Measurements from ENCODE around the gene ITPKB.

Gene ITPKB

GRCh38 chr1:226634166-226634588 lies 104.9 kb downstream of the ITPKB start:
- Histone ChIP-seq H3K4me3 (ENCODE audit: low read depth in 1 of 2, low read length in 2 of 2) (no peak overlapping the region), H3K27me3 (ENCODE audit: insufficient read depth, low read length, poor library complexity) (no peaks in the 10 kb centered on the region), H3K27ac (ENCODE audit: low read length) (no peak overlapping the region), H3K9me3 (ENCODE audit: insufficient read depth, low read length, severe bottlenecking) (no peaks in the 10 kb centered on the region), H3K4me1 (ENCODE audit: insufficient read depth, low read length) (no peaks in the 10 kb centered on the region), H3K36me3 (ENCODE audit: insufficient read depth, low read length) (peaks cover 56% of the 10 kb centered on the region), H2AFZ (ENCODE audit: low read depth, low read length) (no peak overlapping the region), H3K4me2 (ENCODE audit: insufficient read depth, low read length) (no peak overlapping the region), H3K9ac (ENCODE audit: low read depth, low read length) (no peak overlapping the region), H3K79me2 (ENCODE audit: insufficient read depth, low read length) (no peaks in the 10 kb centered on the region), H4K20me1 (ENCODE audit: insufficient read depth, low read length) (peaks cover 3% of the 10 kb centered on the region; the same call in 1 of the 2 replicates)
- DNase-seq, result peak; percentile 78
- peak; percentile 96 for ATAC-seq (ENCODE audit: insufficient read depth, low read depth)
- no peak for TF ChIP-seq EZH2 (IDR thresholded peaks at IDR 0.05; ENCODE audit: borderline replicate concordance, low read depth, low read length, severe bottlenecking)
- TF ChIP-seq CTCF (IDR thresholded peaks at IDR 0.05; ENCODE audit: borderline replicate concordance, extremely low read depth, low read length, poor library complexity, severe bottlenecking), result peak; percentile 93

- Histone ChIP-seq H4K20me1 (ENCODE audit: insufficient read depth, low read length) (peaks cover 3% of the 10 kb centered on the region; the same call in 1 of the 2 replicates), H3K36me3 (ENCODE audit: insufficient read depth, low read length) (peaks cover 53% of the 10 kb centered on the region), H3K4me1 (ENCODE audit: insufficient read depth, low read length) (no peaks in the 10 kb centered on the region), H3K9ac (ENCODE audit: low read depth, low read length) (no peak overlapping the region), H3K9me3 (ENCODE audit: insufficient read depth, low read length, severe bottlenecking) (no peaks in the 10 kb centered on the region), H3K27ac (ENCODE audit: low read length) (no peak overlapping the region), H3K4me3 (ENCODE audit: low read depth in 1 of 2, low read length in 2 of 2) (no peak overlapping the region), H3K79me2 (ENCODE audit: insufficient read depth, low read length) (no peaks in the 10 kb centered on the region), H3K4me2 (ENCODE audit: insufficient read depth, low read length) (no peak overlapping the region), H2AFZ (ENCODE audit: low read depth, low read length) (no peak overlapping the region), H3K27me3 (ENCODE audit: insufficient read depth, low read length, poor library complexity) (no peaks in the 10 kb centered on the region)
- TF ChIP-seq CTCF (IDR thresholded peaks at IDR 0.05; ENCODE audit: borderline replicate concordance, extremely low read depth, low read length, poor library complexity, severe bottlenecking) (no peak), EZH2 (IDR thresholded peaks at IDR 0.05; ENCODE audit: borderline replicate concordance, low read depth, low read length, severe bottlenecking) (no peak)
- no peak for DNase-seq
- no peak; the same call in 1 of the 3 replicates for ATAC-seq (ENCODE audit: insufficient read depth, low read depth)
Measured at GRCh38 chr1:226633541-226634165, 105.4 kb downstream of the ITPKB start.

- Histone ChIP-seq H3K4me2 (ENCODE audit: insufficient read depth, low read length) (no peak overlapping the region), H3K9me3 (ENCODE audit: insufficient read depth, low read length, severe bottlenecking) (no peaks in the 10 kb centered on the region), H3K4me3 (ENCODE audit: low read depth in 1 of 2, low read length in 2 of 2) (no peak overlapping the region), H2AFZ (ENCODE audit: low read depth, low read length) (no peak overlapping the region), H4K20me1 (ENCODE audit: insufficient read depth, low read length) (peaks cover 3% of the 10 kb centered on the region; the same call in 1 of the 2 replicates), H3K9ac (ENCODE audit: low read depth, low read length) (no peak overlapping the region), H3K27ac (ENCODE audit: low read length) (no peak overlapping the region), H3K27me3 (ENCODE audit: insufficient read depth, low read length, poor library complexity) (no peaks in the 10 kb centered on the region), H3K4me1 (ENCODE audit: insufficient read depth, low read length) (no peaks in the 10 kb centered on the region), H3K79me2 (ENCODE audit: insufficient read depth, low read length) (no peaks in the 10 kb centered on the region), H3K36me3 (ENCODE audit: insufficient read depth, low read length) (peaks cover 49% of the 10 kb centered on the region)
- DNase-seq, result no peak
- ATAC-seq (ENCODE audit: insufficient read depth, low read depth), result no peak
- TF ChIP-seq EZH2 (IDR thresholded peaks at IDR 0.05; ENCODE audit: borderline replicate concordance, low read depth, low read length, severe bottlenecking) (no peak), CTCF (IDR thresholded peaks at IDR 0.05; ENCODE audit: borderline replicate concordance, extremely low read depth, low read length, poor library complexity, severe bottlenecking) (no peak)
Measured at GRCh38 chr1:226632922-226633351, 106.1 kb downstream of the ITPKB start.

Data from DND-41 (cell line).